CD4-positive, alpha-beta T cell (primary cell): ENCODE data around the gene ZSCAN16. TPM values are rescaled to one million over a fixed set of nuclear protein-coding genes. Genes with fewer than 3 reads are reported as not detected.

ENCODE experiments used
- ATAC-seq: fragments of 200-7000 bp; cut with Tn5 transposase; one replicate; pipeline ENCODE4 v1.10.0; 2022; ENCODE audit warnings: mild to moderate bottlenecking; ENCODE audit not compliant: poor library complexity
- CTCF ChIA-PET: fragments of 350-600 bp; sonication (Branson Sonifier 250); formaldehyde crosslinking; loops from one replicate; lab custom pipeline; 2021; ENCODE audit warnings: antibody characterized with exemption, inconsistent platforms; lab: Charles Lee
- POLR2A ChIA-PET: fragments of 350-600 bp; sonication (Branson Sonifier 250); formaldehyde crosslinking; loops from one replicate; lab custom pipeline; 2021; ENCODE audit warnings: antibody characterized with exemption, inconsistent platforms; lab: Charles Lee
- DNase-seq, 14 experiments: peaks; one replicate each; pipeline ENCODE4 v3.0.0-alpha.2; 2013 to 2020; ENCODE audit warnings: mixed read lengths in 2 of 14
- H3K27ac ChIP-seq, 2 donors: one replicate each; pipeline versions ENCODE4 v1.5.1 to v1.7.0; 2013; ENCODE audit warnings: low read length in 2 of 2, low read depth in 1 of 2, mild to moderate bottlenecking in 1 of 2
- H3K27me3 ChIP-seq, 2 experiments: 1 replicate in 1 of 2; 2 replicates in 1 of 2; pipeline versions ENCODE4 v1.6.1 to v1.7.0; 2013; ENCODE audit warnings: low read length in 2 of 2, control low read depth in 1 of 2, mild to moderate bottlenecking in 1 of 2, moderate library complexity in 1 of 2; ENCODE audit not compliant: insufficient read depth in 2 of 2, control insufficient read depth in 1 of 2
- H3K36me3 ChIP-seq: one replicate; pipeline ENCODE4 v1.6.1; 2013; ENCODE audit warnings: low read length, control low read depth; ENCODE audit not compliant: insufficient read depth
- H3K4me1 ChIP-seq: one replicate; pipeline ENCODE4 v1.6.1; 2013; ENCODE audit warnings: low read length, control low read depth; ENCODE audit not compliant: insufficient read depth
- H3K4me3 ChIP-seq: one replicate; pipeline ENCODE4 v1.5.1; 2013; ENCODE audit warnings: mild to moderate bottlenecking, low read length, moderate library complexity
- H3K9me3 ChIP-seq, 2 experiments: 1 replicate in 1 of 2; 2 replicates in 1 of 2; pipeline versions ENCODE4 v1.6.1 to v1.7.0; 2013; ENCODE audit warnings: low read length in 2 of 2, mild to moderate bottlenecking in 2 of 2, control low read depth in 1 of 2, moderate library complexity in 1 of 2; ENCODE audit not compliant: control insufficient read depth in 1 of 2, insufficient read depth in 1 of 2
- H3K27ac Mint-ChIP-seq: one replicate; pipeline ENCODE4 v1.8.0; 2020; ENCODE audit warnings: mixed read lengths
- H3K27me3 Mint-ChIP-seq: one replicate; pipeline ENCODE4 v1.8.0; 2021; ENCODE audit warnings: mixed read lengths
- H3K36me3 Mint-ChIP-seq: one replicate; pipeline ENCODE4 v1.8.0; 2021; ENCODE audit warnings: low read depth, mixed read lengths
- H3K4me1 Mint-ChIP-seq: one replicate; pipeline ENCODE4 v1.8.0; 2021; ENCODE audit warnings: low read depth, mixed read lengths
- H3K4me3 Mint-ChIP-seq: one replicate; pipeline ENCODE4 v1.8.0; 2020; ENCODE audit warnings: mild to moderate bottlenecking, mixed read lengths
- H3K9me3 Mint-ChIP-seq: one replicate; pipeline ENCODE4 v1.8.0; 2020; ENCODE audit warnings: mixed read lengths
- intact Hi-C, 2 experiments: fragments of 100-400 bp; cut with DNase I in 1 of 2; cut with micrococcal nuclease in 1 of 2; formaldehyde crosslinking; loops; one replicate each; pipeline versions ENCODE4 v1.15.1 to v1.9.0; 2023 to 2025; cut with DNase I, micrococcal nuclease
- total RNA-seq, 174 experiments: library from RNA in 2 of 174; stranded (reverse) in 2 of 174; gene quantifications; one replicate each; pipeline ENCODE4 v1.2.3 and lab custom pipeline; 2021 to 2026
- TF ChIP-seq, protein P1 (sequence below): fragments of 200-600 bp; IDR thresholded peaks from one replicate; pipeline ENCODE4 v1.8.0; 2022; ENCODE audit warnings: antibody characterized with exemption, mild to moderate bottlenecking

ZSCAN16 gene
- total RNA-seq, 2 experiments from 2014 or later: 7.3 to 7.4 TPM

DNA sequence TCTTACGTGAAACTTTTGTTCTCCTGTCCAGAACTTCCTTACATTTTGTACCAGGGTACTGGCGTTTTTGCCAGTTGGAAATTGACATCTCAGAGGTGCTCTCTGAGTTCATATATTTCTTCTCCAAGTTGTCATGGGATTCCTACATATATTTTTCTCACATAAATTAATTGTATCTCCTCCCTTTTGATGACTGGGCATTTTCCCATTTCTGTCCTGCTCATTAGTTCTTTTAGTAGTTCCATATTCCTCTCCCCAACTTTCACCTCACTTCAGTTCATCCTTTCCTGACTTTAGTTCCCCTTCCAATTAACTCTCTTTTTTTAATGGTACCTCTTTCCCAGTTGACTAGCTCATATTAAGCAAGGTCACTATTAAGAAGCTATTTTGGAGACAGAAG, 28.1 kb downstream of the ZSCAN16 start:
- Mint-ChIP-seq H3K4me3 (no peak overlapping the region), H3K9me3 (no peaks in the 10 kb centered on the region), H3K36me3 (peaks cover 98% of the 10 kb centered on the region), H3K4me1 (peaks cover 9% of the 10 kb centered on the region), H3K27ac (no peak overlapping the region), H3K27me3 (no peaks in the 10 kb centered on the region)
- Histone ChIP-seq H3K4me1 (no peaks in the 10 kb centered on the region), H3K27me3 (no peaks in the 10 kb centered on the region), H3K36me3 (peaks cover 89% of the 10 kb centered on the region), H3K4me3 (no peak overlapping the region), H3K9me3 (no peaks in the 10 kb centered on the region), H3K27ac (no peak overlapping the region)
- DNase-seq (no peak), ATAC-seq (no peak)
- intact Hi-C loops: no loop called here
- ChIA-PET POLR2A (interaction anchor here (0.7 to 3.3 kb wide), 2 partner anchors 9 to 11 kb away, joined by 3 to 12 read pairs; partner anchors contain the start of gene ZKSCAN8), CTCF (interaction anchor here (1.8 kb wide), 1 partner anchor 10 kb away, joined by 4 read pairs; no protein-coding TSS in a partner anchor)
- TF ChIP-seq, protein P1, sequence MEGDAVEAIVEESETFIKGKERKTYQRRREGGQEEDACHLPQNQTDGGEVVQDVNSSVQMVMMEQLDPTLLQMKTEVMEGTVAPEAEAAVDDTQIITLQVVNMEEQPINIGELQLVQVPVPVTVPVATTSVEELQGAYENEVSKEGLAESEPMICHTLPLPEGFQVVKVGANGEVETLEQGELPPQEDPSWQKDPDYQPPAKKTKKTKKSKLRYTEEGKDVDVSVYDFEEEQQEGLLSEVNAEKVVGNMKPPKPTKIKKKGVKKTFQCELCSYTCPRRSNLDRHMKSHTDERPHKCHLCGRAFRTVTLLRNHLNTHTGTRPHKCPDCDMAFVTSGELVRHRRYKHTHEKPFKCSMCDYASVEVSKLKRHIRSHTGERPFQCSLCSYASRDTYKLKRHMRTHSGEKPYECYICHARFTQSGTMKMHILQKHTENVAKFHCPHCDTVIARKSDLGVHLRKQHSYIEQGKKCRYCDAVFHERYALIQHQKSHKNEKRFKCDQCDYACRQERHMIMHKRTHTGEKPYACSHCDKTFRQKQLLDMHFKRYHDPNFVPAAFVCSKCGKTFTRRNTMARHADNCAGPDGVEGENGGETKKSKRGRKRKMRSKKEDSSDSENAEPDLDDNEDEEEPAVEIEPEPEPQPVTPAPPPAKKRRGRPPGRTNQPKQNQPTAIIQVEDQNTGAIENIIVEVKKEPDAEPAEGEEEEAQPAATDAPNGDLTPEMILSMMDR: no peak

DNA sequence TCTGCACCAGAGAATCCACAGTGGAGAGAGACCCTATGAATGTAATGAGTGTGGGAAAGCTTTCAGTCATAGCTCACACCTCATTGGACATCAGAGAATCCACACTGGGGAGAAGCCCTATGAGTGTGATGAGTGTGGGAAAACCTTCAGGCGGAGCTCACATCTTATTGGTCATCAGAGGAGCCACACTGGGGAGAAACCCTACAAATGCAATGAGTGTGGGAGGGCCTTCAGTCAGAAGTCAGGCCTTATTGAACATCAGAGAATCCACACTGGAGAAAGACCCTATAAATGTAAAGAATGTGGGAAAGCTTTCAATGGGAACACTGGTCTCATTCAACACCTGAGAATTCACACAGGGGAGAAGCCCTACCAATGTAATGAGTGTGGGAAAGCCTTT, 29.1 kb downstream of the ZSCAN16 start:
- H3K27me3 Mint-ChIP-seq: no peaks in the 10 kb centered on the region
- ATAC-seq (no peak), DNase-seq (no peak)
- no peak overlapping the region for H3K4me3 Mint-ChIP-seq
- Histone ChIP-seq H3K4me1 (no peaks in the 10 kb centered on the region), H3K36me3 (peaks cover 82% of the 10 kb centered on the region), H3K4me3 (no peak overlapping the region), H3K27me3 (no peaks in the 10 kb centered on the region), H3K9me3 (no peaks in the 10 kb centered on the region), H3K27ac (no peak overlapping the region)
- intact Hi-C loops: no loop called here
- no peak overlapping the region for H3K27ac Mint-ChIP-seq
- peaks cover 98% of the 10 kb centered on the region for H3K36me3 Mint-ChIP-seq
- H3K9me3 Mint-ChIP-seq: no peaks in the 10 kb centered on the region
- TF ChIP-seq, protein P1: no peak
- peaks cover 5% of the 10 kb centered on the region for H3K4me1 Mint-ChIP-seq
- POLR2A ChIA-PET: interaction anchor here (0.5 to 3.3 kb wide), 2 partner anchors 12 to 588 kb away, joined by 4 to 12 read pairs; partner anchors contain the start of gene ZKSCAN8
- CTCF ChIA-PET: interaction anchor here (0.9 to 1.8 kb wide), 2 partner anchors 11 to 73 kb away, joined by 3 to 4 read pairs; no protein-coding TSS in a partner anchor

DNA sequence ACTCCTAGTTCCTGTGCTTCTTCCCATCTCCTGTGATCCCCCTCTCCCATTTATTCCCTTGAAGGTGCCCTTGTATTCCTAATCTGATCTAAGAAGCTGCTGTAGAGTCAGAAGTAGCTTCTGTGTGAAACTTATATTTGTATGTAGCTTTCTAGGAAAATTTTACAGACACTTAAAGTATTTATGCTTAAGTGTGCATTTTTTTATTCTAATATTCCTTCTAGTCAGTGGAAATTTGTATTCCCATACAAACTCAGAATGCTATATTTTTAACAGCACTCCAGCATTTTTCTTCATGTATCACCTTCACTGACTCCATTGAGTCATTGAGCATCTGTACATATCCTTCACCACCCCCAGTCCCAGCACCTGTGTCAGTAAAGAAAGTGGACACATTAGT, 29.9 kb downstream of the ZSCAN16 start:
- Histone ChIP-seq H3K4me1 (no peaks in the 10 kb centered on the region), H3K9me3 (no peaks in the 10 kb centered on the region), H3K36me3 (peaks cover 74% of the 10 kb centered on the region), H3K27me3 (no peaks in the 10 kb centered on the region), H3K27ac (no peak overlapping the region), H3K4me3 (no peak overlapping the region)
- DNase-seq (no peak), ATAC-seq (no peak)
- CTCF ChIA-PET: interaction anchor here (0.6 to 0.9 kb wide), 2 partner anchors 72 to 1004 kb away, joined by 3 to 4 read pairs; no protein-coding TSS in a partner anchor
- POLR2A ChIA-PET: interaction anchor here (3.3 kb wide), 1 partner anchor 13 kb away, joined by 12 read pairs; the partner anchor contains the start of gene ZKSCAN8
- TF ChIP-seq, protein P1: no peak
- Mint-ChIP-seq H3K4me3 (no peak overlapping the region), H3K27me3 (no peaks in the 10 kb centered on the region), H3K36me3 (peaks cover 98% of the 10 kb centered on the region), H3K9me3 (peaks cover 2% of the 10 kb centered on the region), H3K27ac (no peak overlapping the region), H3K4me1 (peaks cover 5% of the 10 kb centered on the region)
- intact Hi-C loops: no loop called here
